ENCODE results near the gene NPIPB2.

GRCh38 chr16:11884035-11884434 is 57.8 kb downstream of the NPIPB2 start:
- no peak for TF ChIP-seq CTCF (IDR thresholded peaks at IDR 0.05; ENCODE audit: insufficient read depth, low read depth, low read length)
- no peak for TF ChIP-seq EZH2 (IDR thresholded peaks at IDR 0.05; ENCODE audit: insufficient read depth, low read length)
